Fibroblast of the aortic adventitia (primary cell): ENCODE results near the gene SCO2. TPM values are rescaled to one million over a fixed set of nuclear protein-coding genes. Genes with fewer than 3 reads are reported as not detected.
A peak's percentile ranks its signal among the peaks of the same experiment; 100 is the strongest.

Experiments used
- DNase-seq: peaks from one replicate; pipeline ENCODE4 v3.0.0-alpha.2; 2010; ENCODE audit warnings: low read depth
- H3K4me3 ChIP-seq: 2 replicates; pipeline ENCODE4 v1.5.1; 2011; ENCODE audit warnings: low read depth, mild to moderate bottlenecking, control low read depth, low read length, moderate library complexity
- CTCF ChIP-seq: IDR thresholded peaks from 2 replicates; pipeline ENCODE4 v1.5.1; 2011; ENCODE audit warnings: mild to moderate bottlenecking, low read length, control low read depth, inconsistent platforms; ENCODE audit not compliant: insufficient read depth
- total RNA-seq: library from RNA; depleted of rRNA; stranded (reverse); fragments of >200 nt; gene quantifications from 2 replicates; pipeline ENCODE4 v1.2.3, GENCODE V29; 2012; ENCODE audit warnings: low replicate concordance

The SCO2 gene
- total RNA-seq, 1 donor: 3.4 TPM

GRCh38 chr22:50569896-50570535 is 44.6 kb upstream of the SCO2 start:
- H3K4me3 ChIP-seq: no peak overlapping the region
- DNase-seq: no peak
- TF ChIP-seq CTCF: no peak

GRCh38 chr22:50569041-50569459 is 43.7 kb upstream of the SCO2 start:
- no peak for TF ChIP-seq CTCF
- DNase-seq: no peak
- H3K4me3 ChIP-seq: no peak overlapping the region

GRCh38 chr22:50568626-50569025 is 43.2 kb upstream of the SCO2 start:
- H3K4me3 ChIP-seq: no peak overlapping the region
- no peak for DNase-seq
- no peak for TF ChIP-seq CTCF

GRCh38 chr22:50567721-50568252 is 42.4 kb upstream of the SCO2 start:
- no peak for TF ChIP-seq CTCF
- DNase-seq: no peak
- H3K4me3 ChIP-seq: no peak overlapping the region

- no peak for TF ChIP-seq CTCF
- no peak for DNase-seq
- no peak overlapping the region for H3K4me3 ChIP-seq
Measured at GRCh38 chr22:50564289-50564688, 38.9 kb upstream of the SCO2 start.

GRCh38 chr22:50563413-50564160 is 38.2 kb upstream of the SCO2 start:
- H3K4me3 ChIP-seq: peak overlapping the region; percentile 71
- no peak for TF ChIP-seq CTCF
- DNase-seq: no peak
